GM10266 (cell line): ENCODE results near the gene COL27A1.

Source experiments
- DNase-seq: peaks from one replicate; pipeline ENCODE4 v3.0.0; 2012; ENCODE audit errors: extremely low spot score
- TF ChIP-seq, protein P1 (sequence below): IDR thresholded peaks from 2 replicates; pipeline ENCODE4 v1.5.1; 2012; ENCODE audit warnings: mild to moderate bottlenecking, low read depth; ENCODE audit not compliant: control insufficient read depth, insufficient read depth; ENCODE audit errors: missing control alignments

The COL27A1 gene

GRCh38 chr9:114112778-114113584 lies 42.4 kb upstream of the COL27A1 start:
- TF ChIP-seq, protein P1, sequence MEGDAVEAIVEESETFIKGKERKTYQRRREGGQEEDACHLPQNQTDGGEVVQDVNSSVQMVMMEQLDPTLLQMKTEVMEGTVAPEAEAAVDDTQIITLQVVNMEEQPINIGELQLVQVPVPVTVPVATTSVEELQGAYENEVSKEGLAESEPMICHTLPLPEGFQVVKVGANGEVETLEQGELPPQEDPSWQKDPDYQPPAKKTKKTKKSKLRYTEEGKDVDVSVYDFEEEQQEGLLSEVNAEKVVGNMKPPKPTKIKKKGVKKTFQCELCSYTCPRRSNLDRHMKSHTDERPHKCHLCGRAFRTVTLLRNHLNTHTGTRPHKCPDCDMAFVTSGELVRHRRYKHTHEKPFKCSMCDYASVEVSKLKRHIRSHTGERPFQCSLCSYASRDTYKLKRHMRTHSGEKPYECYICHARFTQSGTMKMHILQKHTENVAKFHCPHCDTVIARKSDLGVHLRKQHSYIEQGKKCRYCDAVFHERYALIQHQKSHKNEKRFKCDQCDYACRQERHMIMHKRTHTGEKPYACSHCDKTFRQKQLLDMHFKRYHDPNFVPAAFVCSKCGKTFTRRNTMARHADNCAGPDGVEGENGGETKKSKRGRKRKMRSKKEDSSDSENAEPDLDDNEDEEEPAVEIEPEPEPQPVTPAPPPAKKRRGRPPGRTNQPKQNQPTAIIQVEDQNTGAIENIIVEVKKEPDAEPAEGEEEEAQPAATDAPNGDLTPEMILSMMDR, result no peak
- DNase-seq, result no peak

DNA sequence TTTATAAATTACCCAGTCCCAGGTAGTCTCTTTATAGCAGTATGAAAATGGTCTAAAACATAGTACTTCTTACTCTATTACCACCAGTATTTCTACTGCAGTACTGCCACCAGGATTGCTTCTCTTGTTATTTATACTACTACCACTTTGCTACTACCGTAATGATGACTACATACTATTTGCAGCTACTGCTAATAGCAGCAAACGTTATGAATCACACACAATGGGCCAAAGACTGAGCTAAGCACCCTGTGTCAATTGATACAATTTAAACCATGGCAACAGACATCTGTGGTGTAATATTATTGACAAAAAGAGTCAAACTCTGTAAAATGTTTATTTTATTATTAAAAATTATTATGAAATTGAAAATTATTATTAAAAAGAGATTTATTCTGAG lies 41.0 kb upstream of the COL27A1 start:
- TF ChIP-seq, protein P1, result no peak
- DNase-seq, result no peak

- TF ChIP-seq, protein P1, result no peak
- DNase-seq, result no peak
Observed at GRCh38 chr9:114115654-114116125, 39.6 kb upstream of the COL27A1 start.

GRCh38 chr9:114116126-114116747 lies 39.1 kb upstream of the COL27A1 start:
- TF ChIP-seq, protein P1, result no peak
- no peak for DNase-seq

- no peak for DNase-seq
- TF ChIP-seq, protein P1, result no peak
Observed at GRCh38 chr9:114117614-114117995, 37.7 kb upstream of the COL27A1 start.

DNA sequence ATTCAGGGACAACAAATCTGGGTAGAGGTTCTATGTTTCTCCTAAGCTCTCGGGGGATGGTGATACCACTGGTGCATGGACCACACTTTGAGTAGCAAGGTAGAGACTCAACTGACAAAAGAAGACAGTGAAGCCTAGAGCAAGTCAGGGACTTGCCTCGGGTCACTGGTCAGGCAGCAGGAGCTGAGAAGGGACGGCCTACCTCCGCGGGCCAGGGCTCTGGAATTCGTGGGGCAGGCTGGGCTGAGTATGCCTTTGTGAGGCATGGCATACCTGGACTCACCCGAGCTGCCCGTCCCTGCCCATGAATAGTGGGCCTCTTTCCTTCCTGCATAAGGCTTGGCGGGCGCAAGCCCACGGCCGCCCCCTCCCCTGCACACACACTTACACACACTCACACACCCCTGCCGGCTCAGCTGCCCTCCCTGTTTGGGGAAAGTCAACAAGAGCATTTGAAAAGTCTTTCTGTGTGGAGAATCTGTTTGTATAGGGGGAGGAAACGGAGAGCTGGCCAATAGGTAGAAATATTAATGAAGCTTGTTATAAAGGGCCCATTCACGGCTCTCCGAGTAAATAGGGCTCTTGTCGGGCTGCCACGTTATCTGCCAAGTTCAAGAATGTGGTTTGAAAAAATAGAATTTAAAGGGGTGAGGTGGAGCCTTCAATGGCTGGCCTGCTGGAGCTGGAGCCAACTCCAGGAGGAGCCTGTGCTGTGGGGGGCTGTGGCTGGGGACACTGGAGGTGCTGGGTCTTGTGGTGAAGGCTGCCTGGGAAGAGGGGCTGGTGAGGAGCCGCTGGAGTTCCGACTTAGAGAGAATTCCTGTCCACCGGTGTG lies 37.1 kb upstream of the COL27A1 start:
- TF ChIP-seq, protein P1, result no peak
- no peak for DNase-seq
